ENCODE measurements around the gene ANOS1.

DNA sequence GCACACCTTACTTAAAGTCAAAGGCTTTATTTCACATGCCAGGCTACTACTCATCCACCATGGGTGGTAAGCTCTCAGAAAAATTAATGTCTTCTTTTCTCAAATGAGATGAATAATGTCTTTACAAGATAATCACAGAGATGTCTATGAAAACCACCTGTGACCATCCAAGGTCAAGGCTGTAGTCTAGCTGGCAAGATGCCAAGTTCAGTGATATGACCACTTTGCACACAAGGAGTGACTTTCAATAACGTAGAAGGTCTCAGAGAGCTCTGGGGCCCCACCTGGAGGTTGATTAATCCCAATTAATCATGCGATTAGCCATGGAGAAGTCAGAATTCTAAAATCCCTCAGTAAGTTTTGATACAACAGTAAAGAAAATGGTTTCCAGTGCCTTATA, 20.5 kb downstream of the ANOS1 start:
- no peak for TF ChIP-seq POLR2A (IDR thresholded peaks at IDR 0.05)
- TF ChIP-seq, protein P1, sequence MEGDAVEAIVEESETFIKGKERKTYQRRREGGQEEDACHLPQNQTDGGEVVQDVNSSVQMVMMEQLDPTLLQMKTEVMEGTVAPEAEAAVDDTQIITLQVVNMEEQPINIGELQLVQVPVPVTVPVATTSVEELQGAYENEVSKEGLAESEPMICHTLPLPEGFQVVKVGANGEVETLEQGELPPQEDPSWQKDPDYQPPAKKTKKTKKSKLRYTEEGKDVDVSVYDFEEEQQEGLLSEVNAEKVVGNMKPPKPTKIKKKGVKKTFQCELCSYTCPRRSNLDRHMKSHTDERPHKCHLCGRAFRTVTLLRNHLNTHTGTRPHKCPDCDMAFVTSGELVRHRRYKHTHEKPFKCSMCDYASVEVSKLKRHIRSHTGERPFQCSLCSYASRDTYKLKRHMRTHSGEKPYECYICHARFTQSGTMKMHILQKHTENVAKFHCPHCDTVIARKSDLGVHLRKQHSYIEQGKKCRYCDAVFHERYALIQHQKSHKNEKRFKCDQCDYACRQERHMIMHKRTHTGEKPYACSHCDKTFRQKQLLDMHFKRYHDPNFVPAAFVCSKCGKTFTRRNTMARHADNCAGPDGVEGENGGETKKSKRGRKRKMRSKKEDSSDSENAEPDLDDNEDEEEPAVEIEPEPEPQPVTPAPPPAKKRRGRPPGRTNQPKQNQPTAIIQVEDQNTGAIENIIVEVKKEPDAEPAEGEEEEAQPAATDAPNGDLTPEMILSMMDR (IDR thresholded peaks at IDR 0.05), result no peak

All from breast epithelium (tissue), 3 donors.